ENCODE data around the gene MFSD11. TPM values are rescaled to one million over a fixed set of nuclear protein-coding genes. Genes with fewer than 3 reads are reported as not detected.

Gene MFSD11
- total and polyA plus RNA-seq, 2 of the 8 experiments (the other 6 are each of a cell fraction or from before 2014, with no cell fraction given) = 17.7 to 19.8 TPM

DNA sequence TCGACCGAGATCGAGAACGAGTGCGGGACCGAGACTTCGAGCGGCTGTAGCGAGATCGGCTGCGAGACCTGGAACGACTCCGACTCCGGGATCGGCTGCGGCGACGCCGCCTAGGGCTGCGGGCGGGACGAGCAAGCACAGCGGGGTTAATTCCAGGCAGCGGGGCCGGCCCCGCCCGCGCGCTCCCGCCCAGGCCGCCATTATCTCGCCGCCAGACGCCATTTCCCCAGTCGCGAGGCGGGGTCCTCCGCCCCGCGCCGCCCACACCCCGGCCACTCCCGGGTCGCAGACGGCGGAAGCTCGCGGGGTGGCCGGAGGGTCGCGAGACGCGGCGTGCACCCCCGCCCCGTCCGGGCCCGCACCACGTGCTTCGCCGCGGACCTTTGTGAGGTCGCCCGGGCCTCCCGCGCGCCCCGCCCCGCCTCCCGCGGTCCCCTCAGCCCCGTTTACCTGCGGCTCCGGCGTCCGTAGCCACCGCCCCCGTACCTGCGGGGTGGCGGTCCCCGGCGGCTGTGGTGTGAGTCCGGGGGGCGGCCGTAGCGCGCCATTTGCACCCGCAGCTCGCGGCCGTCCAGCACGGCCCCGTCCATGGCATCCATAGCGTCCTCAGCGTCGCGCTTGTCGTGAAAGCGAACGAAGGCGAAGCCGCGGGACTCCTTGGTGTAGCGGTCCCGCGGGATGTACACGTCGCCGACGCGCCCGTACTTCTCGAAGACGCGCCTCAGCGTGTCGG, 1.4 kb upstream of the MFSD11 start (continued):
- TF ChIP-seq, protein P1, sequence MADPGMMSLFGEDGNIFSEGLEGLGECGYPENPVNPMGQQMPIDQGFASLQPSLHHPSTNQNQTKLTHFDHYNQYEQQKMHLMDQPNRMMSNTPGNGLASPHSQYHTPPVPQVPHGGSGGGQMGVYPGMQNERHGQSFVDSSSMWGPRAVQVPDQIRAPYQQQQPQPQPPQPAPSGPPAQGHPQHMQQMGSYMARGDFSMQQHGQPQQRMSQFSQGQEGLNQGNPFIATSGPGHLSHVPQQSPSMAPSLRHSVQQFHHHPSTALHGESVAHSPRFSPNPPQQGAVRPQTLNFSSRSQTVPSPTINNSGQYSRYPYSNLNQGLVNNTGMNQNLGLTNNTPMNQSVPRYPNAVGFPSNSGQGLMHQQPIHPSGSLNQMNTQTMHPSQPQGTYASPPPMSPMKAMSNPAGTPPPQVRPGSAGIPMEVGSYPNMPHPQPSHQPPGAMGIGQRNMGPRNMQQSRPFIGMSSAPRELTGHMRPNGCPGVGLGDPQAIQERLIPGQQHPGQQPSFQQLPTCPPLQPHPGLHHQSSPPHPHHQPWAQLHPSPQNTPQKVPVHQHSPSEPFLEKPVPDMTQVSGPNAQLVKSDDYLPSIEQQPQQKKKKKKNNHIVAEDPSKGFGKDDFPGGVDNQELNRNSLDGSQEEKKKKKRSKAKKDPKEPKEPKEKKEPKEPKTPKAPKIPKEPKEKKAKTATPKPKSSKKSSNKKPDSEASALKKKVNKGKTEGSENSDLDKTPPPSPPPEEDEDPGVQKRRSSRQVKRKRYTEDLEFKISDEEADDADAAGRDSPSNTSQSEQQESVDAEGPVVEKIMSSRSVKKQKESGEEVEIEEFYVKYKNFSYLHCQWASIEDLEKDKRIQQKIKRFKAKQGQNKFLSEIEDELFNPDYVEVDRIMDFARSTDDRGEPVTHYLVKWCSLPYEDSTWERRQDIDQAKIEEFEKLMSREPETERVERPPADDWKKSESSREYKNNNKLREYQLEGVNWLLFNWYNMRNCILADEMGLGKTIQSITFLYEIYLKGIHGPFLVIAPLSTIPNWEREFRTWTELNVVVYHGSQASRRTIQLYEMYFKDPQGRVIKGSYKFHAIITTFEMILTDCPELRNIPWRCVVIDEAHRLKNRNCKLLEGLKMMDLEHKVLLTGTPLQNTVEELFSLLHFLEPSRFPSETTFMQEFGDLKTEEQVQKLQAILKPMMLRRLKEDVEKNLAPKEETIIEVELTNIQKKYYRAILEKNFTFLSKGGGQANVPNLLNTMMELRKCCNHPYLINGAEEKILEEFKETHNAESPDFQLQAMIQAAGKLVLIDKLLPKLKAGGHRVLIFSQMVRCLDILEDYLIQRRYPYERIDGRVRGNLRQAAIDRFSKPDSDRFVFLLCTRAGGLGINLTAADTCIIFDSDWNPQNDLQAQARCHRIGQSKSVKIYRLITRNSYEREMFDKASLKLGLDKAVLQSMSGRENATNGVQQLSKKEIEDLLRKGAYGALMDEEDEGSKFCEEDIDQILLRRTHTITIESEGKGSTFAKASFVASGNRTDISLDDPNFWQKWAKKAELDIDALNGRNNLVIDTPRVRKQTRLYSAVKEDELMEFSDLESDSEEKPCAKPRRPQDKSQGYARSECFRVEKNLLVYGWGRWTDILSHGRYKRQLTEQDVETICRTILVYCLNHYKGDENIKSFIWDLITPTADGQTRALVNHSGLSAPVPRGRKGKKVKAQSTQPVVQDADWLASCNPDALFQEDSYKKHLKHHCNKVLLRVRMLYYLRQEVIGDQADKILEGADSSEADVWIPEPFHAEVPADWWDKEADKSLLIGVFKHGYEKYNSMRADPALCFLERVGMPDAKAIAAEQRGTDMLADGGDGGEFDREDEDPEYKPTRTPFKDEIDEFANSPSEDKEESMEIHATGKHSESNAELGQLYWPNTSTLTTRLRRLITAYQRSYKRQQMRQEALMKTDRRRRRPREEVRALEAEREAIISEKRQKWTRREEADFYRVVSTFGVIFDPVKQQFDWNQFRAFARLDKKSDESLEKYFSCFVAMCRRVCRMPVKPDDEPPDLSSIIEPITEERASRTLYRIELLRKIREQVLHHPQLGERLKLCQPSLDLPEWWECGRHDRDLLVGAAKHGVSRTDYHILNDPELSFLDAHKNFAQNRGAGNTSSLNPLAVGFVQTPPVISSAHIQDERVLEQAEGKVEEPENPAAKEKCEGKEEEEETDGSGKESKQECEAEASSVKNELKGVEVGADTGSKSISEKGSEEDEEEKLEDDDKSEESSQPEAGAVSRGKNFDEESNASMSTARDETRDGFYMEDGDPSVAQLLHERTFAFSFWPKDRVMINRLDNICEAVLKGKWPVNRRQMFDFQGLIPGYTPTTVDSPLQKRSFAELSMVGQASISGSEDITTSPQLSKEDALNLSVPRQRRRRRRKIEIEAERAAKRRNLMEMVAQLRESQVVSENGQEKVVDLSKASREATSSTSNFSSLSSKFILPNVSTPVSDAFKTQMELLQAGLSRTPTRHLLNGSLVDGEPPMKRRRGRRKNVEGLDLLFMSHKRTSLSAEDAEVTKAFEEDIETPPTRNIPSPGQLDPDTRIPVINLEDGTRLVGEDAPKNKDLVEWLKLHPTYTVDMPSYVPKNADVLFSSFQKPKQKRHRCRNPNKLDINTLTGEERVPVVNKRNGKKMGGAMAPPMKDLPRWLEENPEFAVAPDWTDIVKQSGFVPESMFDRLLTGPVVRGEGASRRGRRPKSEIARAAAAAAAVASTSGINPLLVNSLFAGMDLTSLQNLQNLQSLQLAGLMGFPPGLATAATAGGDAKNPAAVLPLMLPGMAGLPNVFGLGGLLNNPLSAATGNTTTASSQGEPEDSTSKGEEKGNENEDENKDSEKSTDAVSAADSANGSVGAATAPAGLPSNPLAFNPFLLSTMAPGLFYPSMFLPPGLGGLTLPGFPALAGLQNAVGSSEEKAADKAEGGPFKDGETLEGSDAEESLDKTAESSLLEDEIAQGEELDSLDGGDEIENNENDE (IDR thresholded peaks at IDR 0.05; ENCODE audit: insufficient replicate concordance, low read length) = no peak
- TF ChIP-seq FOSL1 (IDR thresholded peaks at IDR 0.05; ENCODE audit: insufficient read depth, low read depth, low read length) (no peak), POLR2A (IDR thresholded peaks at IDR 0.05; ENCODE audit: control extremely low read depth in 1 of 2, low read depth in 2 of 2, low read length in 2 of 2) (peak in 1 of 2 experiments; percentile 22; a peak in 2 of 3 replicates), CEBPB (IDR thresholded peaks at IDR 0.05; ENCODE audit: low read depth, low read length) (no peak)
- TF ChIP-seq, protein P2, sequence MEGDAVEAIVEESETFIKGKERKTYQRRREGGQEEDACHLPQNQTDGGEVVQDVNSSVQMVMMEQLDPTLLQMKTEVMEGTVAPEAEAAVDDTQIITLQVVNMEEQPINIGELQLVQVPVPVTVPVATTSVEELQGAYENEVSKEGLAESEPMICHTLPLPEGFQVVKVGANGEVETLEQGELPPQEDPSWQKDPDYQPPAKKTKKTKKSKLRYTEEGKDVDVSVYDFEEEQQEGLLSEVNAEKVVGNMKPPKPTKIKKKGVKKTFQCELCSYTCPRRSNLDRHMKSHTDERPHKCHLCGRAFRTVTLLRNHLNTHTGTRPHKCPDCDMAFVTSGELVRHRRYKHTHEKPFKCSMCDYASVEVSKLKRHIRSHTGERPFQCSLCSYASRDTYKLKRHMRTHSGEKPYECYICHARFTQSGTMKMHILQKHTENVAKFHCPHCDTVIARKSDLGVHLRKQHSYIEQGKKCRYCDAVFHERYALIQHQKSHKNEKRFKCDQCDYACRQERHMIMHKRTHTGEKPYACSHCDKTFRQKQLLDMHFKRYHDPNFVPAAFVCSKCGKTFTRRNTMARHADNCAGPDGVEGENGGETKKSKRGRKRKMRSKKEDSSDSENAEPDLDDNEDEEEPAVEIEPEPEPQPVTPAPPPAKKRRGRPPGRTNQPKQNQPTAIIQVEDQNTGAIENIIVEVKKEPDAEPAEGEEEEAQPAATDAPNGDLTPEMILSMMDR (IDR thresholded peaks at IDR 0.05; ENCODE audit: control extremely low read depth in 1 of 3, insufficient read depth in 1 of 3, low read depth in 1 of 3, low read length in 3 of 3) = peak in 2 of 3 experiments; percentile 10 to 12; a peak in 2 of 4 replicates
- TF ChIP-seq, protein P3, sequence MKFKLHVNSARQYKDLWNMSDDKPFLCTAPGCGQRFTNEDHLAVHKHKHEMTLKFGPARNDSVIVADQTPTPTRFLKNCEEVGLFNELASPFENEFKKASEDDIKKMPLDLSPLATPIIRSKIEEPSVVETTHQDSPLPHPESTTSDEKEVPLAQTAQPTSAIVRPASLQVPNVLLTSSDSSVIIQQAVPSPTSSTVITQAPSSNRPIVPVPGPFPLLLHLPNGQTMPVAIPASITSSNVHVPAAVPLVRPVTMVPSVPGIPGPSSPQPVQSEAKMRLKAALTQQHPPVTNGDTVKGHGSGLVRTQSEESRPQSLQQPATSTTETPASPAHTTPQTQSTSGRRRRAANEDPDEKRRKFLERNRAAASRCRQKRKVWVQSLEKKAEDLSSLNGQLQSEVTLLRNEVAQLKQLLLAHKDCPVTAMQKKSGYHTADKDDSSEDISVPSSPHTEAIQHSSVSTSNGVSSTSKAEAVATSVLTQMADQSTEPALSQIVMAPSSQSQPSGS (IDR thresholded peaks at IDR 0.05; ENCODE audit: low read length) = no peak
